ENCODE data around the gene SEBOX.
A peak's percentile ranks its signal among the peaks of the same experiment; 100 is the strongest.

The SEBOX gene

GRCh38 chr17:28392491-28392890 lies 27.5 kb upstream of the SEBOX start:
- DNase-seq = no peak

DNA sequence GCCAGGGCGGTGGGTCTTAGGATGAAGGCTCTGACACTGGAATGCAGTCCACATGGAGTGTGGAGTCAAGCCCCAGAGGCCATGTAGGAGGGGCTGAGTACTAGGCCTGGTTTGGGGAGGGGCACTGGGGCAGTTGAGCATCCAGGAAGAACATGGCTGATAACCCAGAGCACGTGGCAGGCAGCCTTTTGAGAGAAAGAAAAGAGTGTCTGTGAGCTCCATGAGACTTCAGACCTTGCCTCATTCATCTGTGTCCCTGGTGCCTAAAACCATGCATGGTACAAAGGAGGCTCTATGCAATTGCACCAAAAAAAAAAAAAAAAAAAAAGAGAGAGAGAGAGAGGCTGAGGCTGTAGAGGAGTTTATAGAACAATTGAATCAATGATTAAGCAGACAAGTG lies 26.4 kb upstream of the SEBOX start:
- DNase-seq = no peak

DNA sequence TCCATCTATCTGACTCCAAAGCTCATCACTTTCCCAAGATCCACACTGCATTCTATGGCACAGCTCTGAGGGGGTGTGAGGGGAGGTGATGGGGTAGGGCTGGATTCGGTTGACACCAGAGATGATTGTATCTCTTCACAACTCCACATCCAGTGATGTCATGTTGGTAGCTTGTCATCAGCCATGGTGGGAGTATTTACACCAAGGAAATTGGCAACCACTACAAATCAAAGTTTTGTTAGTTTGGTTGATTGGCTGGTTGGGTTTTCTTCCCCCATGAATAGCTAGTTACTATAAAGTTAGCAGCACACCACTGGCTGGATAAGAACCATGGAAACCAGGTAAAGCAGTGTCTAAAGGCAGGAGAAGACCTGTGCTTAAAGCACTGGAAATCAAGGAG lies 26.0 kb upstream of the SEBOX start:
- DNase-seq = no peak

DNA sequence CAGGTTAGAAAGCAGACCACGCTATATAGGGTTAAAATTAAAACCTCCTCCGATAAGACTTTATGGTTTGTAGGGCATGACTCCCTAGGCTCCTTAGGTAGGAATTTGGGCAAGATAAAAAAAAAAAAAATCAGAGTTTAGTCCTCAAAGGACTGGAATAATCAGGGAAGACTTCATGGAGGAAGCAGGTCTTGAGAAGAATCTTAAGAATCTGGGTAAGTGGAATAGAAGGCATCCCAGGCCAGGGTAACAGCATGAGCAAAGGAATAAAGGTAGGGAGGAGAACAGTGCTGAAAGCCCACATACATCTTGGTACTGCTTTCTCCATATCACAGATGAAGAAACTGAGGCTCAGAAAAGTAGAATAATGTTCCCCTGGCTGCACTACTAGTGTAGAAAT lies 25.6 kb upstream of the SEBOX start:
- no peak for DNase-seq

- DNase-seq = no peak
These were observed 25.1 kb upstream of the SEBOX start for GRCh38 chr17:28390141-28390540.

DNA sequence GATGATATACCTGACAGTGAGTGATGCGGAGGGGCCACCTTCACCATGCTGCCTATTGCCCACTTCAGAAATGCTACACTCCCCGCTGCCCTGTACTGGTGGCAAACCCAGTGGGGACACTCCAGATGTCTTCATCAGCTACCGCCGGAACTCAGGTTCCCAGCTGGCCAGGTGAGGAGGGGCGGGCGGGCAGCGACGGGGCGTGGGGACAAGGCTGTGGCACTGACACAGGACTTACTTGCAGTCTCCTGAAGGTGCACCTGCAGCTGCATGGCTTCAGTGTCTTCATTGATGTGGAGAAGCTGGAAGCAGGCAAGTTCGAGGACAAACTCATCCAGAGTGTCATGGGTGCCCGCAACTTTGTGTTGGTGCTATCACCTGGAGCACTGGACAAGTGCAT lies 23.1 kb upstream of the SEBOX start:
- no peak for DNase-seq

DNA sequence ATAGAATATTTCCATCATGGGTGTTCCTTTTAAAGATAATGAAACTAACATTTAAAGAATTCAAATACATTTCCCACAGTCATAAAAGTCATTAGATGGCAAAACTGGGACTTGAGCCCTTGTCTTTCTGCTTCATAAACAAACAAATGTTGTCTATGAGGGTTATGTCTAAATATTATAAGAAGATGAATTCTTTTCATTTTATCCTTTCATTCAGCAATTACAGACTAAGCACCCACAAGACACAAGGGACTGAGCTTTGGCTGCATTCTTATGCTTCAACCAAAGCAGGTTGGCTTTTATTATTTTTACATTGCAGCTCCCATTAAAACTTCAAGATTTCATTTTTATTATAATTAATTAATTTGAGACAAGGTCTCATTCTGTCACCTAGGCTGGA lies 21.4 kb upstream of the SEBOX start:
- DNase-seq = no peak

GRCh38 chr17:28385406-28385805 lies 20.4 kb upstream of the SEBOX start:
- peak; percentile 28 for DNase-seq

GRCh38 chr17:28385037-28385400 lies 20.0 kb upstream of the SEBOX start:
- peak; percentile 23 for DNase-seq

- DNase-seq = peak; percentile 73
These were observed 19.5 kb upstream of the SEBOX start for GRCh38 chr17:28384281-28385036.

DNA sequence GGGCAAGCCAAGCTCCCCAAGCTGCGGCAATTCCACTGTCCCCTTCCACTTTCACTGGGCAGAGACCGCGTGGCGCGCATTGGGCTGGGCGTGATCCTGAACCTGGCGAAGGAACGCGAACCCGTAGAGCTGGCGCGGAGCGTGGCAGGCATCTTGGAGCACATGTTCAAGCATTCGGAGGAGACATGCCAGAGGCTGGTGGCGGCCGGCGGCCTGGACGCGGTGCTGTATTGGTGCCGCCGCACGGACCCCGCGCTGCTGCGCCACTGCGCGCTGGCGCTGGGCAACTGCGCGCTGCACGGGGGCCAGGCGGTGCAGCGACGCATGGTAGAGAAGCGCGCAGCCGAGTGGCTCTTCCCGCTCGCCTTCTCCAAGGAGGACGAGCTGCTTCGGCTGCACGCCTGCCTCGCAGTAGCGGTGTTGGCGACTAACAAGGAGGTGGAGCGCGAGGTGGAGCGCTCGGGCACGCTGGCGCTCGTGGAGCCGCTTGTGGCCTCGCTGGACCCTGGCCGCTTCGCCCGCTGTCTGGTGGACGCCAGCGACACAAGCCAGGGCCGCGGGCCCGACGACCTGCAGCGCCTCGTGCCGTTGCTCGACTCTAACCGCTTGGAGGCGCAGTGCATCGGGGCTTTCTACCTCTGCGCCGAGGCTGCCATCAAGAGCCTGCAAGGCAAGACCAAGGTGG lies 16.3 kb upstream of the SEBOX start:
- peak; percentile 28 for DNase-seq

GRCh38 chr17:28379814-28380801 lies 15.1 kb upstream of the SEBOX start:
- DNase-seq = no peak

GRCh38 chr17:28372945-28373274 lies 7.9 kb upstream of the SEBOX start:
- no peak for DNase-seq

- DNase-seq = peak; percentile 37
These were observed 7.4 kb upstream of the SEBOX start for GRCh38 chr17:28372203-28372944.

- peak; percentile 91 for DNase-seq
These were observed 6.5 kb upstream of the SEBOX start, which contains the start of gene SARM1 for GRCh38 chr17:28371245-28372202. Gene SARM1, plus strand, starts transcription at chr17:28371694. Its CDS starts 339 bp downstream, at chr17:28372033.

DNA sequence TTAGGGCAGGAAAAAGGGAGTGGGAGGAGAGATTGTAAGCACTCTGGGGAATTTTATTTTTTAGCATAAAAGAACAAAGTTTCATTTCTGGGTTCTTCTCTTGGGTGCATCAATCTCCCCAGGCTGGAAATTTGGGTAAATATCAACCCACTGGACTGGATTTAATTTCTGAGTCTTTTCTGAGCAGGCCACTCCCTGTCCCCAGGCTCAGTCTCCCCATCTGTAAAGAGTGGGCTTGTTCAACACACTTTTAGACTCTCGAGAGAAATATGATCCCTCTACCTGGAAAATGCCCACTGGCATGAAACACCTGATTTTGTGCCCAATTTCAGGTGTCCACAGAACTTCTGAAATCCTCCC lies 5.7 kb upstream of the SEBOX start:
- no peak for DNase-seq

DNA sequence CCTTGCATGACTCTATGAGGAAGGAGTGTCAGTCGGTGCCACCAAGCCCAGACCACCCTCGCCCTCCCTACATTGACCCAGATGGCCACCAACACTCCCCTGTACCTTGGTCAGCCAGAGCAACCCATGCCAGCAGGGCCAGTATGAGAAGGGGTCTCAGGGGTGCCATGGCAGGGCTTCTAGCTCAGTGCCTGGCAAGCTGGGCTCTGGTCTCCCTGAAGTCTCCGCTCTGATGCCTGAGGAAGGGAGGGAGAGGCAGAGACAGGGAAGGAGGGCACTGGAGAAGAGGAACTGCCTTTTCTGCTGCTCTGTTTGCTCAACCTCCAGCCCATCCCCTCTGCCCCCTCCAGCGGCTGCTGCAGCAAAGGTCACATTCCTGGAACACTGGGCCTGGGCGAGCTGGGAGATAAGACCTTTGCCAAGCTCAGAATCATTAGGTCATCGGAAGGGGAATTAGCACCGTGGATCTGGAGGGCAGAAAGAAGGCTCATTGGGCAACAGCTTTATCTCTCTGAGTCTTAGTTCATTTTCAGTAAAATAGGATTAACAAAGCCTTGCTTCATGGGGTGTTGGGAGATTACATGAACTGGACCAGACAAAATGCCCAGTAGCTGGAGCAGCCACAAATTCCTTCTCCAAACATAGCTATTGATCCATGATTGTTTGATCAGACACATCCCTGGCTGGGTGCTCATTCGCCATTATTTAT lies 5.2 kb upstream of the SEBOX start, which contains the start of gene VTN:
TSS of gene VTN (minus strand) at position 273 of the 709 bp plus-strand sequence. CDS start at position 169, 104 bp downstream.
- no peak for DNase-seq

- peak; percentile 26 for DNase-seq
These were observed 4.7 kb upstream of the SEBOX start for GRCh38 chr17:28369684-28370034.

DNA sequence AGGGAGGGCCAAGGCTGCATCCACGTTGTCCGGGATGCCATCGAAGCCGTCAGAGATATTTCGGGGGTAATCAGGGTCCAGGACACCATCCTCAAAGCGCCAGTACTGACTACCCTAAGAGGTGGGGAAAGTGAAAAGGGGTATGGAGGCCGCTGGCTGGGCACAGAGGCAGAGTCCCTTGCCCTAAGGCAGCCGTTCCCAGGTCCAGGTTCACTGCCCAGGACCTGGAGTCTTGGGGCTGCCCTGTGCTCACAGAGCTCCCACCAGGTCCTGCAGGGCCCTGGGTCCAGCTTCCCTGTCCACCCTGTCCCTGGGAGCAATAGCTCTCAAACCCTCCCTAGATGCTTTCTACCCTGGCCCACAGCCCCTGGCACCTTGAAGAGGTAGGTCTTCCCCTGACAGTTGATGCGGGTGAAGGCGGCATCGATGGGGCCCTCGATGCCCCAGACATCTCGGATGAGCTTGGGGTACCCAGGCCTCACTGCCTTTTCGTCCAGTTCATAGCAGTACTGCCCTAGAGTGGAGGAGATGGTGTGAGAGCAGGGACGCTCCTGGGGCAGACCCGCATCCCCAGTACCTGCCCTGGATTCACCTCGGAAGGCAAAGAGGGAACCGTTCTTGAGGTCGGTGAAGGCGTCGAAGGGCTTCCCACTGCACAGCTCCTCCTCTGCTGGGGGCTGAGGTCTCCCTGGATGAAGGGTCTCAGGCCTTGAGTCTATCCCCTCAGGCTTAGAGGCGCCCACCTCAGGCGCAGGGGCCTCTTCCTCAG lies 4.1 kb upstream of the SEBOX start:
- DNase-seq = no peak

DNA sequence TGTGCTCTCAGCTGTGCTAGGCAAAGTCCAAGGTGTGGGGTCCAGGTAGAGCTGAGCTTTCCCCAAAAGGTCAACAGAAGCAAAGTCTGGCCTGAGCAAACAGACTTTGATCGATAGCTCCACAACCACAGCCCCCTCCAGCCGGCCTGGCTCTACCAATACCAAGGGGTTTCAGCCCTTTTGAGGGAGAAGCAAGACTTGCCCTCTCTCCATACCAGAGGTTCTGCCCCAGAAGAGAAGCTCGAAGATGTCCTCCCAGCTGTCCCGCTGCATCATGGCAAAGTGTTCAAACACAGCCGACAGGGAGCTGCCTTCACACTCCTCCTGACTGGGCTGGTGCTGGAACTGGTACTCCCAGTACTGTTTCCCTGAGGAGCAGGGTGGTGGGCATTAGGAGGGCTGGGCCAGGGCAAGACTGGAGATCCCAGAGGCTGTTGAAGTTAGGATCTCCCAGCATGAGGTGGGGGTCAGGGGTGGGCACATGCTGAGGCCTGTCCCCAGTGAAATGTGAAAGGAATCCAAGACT lies 3.4 kb upstream of the SEBOX start:
- no peak for DNase-seq
